NK-92 treated with Interleukin-12 subunit alpha and Interleukin-12 subunit beta, amount 100 ng/mL, for 24 hours (cell line): Measurements from ENCODE around the gene MS4A4A.
"Not testable (repeated sequence)": the region's sequence is repeated elsewhere in the genome, so short reads cannot be mapped to it uniquely, and the experiment has no call there.

ENCODE experiments used
- DNase-seq: peaks from one replicate; lab custom pipeline; 2025; lab: John Stamatoyannopoulos, UW

MS4A4A gene

DNA sequence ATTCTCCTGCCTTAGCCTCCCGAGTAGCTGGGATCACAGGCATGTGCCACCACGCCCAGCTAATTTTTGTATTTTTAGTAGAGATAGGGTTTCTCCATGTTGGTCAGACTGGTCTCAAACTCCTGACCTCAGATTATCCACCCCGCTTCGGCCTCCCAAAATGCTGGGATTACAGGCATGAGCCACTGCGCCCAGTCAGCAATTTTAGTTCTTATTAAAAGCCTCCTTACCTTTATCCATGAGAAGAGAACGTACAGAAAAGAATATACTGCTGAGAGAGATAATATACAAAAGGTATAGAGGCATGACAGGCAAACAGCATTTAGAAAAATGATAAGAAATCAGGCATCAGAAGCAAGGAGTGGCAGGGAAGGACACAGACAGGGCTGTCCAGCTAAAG lies 21.4 kb downstream of the MS4A4A start:
- not testable (repeated sequence) for DNase-seq

DNA sequence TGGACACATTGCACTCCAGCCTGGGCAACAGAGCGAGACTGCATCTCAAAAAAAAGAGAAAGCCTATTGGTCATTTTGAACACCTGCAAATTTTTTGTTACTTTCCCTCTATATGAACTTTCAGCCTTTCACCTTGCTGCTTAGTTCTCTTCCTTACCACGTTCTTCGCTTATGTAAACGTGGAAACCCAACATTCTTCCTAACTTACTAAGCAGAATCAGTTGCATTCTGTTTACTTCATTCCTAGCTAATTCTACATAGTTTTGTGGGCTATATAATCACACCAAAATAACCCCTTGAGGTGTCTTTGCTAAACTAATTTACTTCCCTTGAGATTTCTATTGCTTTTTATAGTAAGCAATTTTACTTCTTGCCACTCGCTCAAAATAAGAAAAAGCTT lies 23.2 kb downstream of the MS4A4A start:
- no peak for DNase-seq

DNA sequence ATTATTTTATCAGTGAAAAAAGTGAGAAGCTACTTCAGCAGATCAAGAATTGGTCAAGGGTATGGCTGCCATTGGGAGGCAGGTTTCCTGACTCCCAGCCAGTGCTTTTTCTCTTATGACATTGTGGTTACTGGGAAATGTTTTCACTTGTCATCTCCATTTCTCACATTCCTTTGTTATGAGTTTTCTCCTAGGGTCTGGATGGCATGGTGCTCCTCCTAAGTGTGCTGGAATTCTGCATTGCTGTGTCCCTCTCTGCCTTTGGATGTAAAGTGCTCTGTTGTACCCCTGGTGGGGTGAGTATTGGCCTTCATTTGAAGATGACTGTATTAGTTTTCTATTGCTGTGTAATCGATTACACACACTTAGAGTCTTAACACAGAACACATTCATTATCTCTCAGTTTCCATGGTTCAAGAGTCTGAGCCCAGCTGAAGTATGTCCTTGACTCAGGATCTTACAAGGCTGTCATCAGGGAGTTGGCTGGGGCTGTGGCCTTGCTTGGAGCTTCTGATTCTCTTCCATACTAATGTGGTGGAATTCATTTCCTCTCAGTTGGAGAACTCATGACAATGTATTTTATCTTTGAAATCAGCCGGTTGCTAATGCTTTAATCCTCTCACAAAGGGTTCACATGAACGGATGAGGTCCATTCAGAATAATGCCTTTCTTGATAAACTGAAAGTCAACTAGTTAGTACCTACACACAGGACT lies 25.6 kb downstream of the MS4A4A start:
- DNase-seq: no peak

DNA sequence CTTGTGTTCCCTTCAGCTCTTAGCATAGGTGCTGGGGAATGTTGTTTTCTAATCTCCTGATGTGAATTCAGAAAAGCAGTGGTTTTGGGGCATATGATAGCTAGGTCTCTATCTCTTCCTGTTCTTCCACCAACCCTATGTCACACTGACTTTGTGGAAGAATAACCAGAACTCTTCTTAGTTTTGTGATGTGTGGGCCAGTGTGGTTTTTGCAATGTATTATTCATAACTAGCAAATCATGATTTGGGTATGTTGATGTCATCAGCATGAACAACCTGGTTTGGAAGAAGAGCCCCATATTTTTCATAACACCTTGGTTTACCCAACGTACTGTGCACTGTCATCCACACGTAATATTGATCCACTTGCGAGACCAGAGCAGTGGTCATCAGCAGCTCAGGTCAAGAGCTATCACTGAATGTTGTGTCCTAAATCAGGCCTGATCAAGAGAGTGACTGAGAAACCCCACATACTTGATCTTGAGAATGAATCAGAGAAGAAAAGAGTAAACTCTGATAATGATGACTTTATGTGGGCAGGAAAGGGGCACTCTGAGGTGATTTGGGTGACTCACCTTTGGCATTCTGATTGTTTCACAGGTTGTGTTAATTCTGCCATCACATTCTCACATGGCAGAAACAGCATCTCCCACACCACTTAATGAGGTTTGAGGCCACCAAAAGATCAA lies 27.2 kb downstream of the MS4A4A start:
- DNase-seq: no peak

DNA sequence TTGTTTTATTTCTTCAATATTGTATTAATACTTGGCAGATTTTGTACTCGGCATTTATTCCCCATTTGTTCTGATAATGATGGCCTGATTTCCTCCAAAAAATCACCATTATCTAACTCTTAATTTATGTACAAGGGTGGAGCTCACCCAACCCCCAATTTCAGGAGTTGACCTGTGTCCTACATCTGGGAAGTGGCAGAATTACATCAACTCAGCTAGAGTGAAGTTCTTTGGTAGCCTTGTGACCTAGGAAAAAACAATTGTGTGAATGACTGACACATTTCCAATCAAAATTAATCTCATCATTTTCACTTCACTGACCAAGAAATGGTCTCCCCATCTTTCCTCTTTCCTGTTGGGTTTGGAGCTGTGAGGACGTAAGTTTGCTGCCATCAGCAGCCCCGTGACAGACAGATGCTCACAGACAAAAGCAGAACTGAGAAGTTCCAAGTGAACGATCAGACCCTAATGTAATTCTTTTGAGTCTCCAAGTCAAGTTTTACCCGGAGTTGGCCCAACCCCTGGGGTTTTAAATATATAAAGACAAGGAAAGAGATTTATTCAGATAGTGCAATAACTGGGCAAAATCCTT lies 30.0 kb downstream of the MS4A4A start:
- DNase-seq: no peak

DNA sequence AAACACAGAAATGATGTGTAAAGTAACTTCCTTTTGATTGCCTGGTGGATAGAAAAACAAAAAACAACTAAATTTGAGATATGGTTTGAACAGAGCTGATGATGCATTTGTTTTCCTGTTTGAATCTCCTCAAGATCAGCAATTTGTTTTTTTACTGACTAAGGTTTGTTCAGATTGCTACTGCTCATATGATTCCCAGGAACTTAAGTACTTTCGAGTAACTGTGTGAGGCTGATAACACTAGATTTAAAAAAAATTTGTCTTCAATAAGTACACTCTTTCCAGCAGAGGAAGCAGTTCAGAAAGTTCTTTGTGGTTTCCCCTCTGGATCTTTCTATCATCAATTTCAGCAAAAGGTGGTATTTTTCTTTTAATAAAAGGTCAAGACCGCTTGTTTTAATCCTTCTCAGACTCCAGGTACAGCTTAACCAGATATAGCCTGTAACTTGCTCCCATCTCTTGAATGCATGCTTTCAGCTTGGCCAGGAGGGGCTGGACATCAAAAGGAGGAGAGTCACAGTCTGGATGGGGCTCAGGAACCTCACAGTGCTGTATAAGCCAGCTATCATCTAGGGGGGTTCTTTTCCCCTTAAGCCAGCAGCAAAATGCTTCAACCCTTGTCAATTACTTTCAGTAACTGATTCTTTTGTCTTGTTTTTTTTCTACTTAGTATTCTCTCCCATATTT lies 34.3 kb downstream of the MS4A4A start:
- DNase-seq: no peak

DNA sequence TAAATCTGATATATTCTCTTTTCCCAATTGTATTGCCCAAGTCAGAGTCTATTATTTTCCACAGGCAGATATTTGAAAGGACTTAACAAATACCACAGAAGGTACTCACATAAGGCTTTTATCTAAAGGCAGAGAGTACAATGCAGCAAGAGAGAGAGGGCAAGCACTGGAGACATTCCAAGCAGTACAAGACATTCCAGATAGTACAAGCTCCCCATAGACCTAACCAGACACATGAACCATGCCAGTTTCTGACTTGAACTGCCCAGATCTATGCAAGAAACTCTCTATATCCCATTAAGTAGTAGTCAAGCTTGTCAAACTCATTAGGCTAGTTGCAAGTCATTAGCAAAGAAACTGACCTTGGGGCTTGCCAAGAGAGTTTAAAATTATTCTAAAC lies 35.4 kb downstream of the MS4A4A start:
- no peak for DNase-seq

DNA sequence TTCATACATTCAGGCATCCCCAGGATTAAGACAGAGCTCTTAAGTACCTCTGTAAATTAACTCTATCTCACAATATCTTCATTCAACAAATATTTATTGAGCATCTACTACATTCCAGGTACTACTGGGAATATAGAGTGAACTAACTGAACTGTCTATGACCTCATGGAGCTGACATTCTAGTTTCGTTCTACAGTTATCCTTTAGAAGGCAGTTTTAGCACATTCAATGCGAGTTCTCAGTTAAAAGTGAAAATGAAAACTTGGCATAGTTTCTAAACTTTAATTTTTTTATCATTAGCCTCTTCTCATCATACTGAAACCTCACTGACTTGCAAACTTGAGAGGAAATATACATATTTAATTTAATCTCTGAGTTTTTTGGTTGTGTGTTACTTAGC lies 35.9 kb downstream of the MS4A4A start:
- no peak for DNase-seq

DNA sequence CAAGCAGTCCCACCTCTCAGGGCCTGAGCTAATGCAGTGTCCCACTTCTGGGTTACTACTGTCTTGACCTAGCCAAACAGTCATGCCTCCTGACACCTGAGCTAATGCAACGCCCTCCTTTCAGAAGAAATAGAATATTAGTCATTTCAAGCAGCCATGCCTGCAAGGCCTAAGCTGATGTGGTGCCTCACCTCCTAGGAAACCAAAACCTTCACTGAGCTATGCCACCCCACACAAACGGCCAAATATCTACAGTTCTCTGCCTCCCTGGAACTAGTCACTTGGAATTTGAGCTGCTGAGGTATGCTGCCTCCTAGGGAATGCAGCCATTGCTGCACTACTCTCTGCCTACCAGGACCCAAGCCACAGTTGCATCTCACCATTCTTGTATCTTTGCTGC lies 38.3 kb downstream of the MS4A4A start:
- no peak for DNase-seq

DNA sequence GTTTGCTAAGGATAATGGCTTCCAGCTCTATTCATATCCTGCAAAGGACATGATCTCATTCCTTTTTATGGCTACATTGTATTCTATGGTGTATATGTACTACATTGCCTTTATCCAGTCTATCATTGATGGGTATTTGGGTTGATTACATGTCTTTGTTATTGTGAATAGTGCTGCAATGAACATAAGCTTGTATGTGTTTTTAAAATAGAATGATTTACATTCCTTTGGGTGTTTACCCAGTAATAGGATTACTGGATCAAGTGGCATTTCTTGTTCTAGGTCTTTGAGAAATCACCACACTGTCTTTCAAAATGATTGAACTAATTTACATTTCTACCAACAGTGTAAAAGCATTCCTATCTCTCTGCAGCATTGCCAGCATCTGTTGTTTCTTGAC lies 40.6 kb downstream of the MS4A4A start:
- no peak for DNase-seq

DNA sequence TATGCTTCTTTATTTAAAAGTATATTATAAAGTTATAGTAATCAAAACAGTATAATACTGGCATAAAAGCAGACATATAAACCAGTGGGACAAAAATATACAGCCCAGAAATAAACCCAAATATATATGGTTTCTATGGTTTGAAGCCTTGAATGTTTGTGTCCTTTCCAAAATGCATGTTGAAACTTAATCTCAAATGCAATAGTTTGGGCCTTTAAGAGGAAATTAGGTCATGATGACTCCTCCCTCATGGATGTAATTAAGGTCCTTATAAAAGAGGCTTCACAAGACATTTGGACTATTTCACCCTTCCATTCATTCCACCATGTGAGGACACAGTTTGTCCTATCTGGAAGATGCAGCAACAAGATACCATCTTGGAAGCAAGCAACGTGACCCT lies 46.5 kb downstream of the MS4A4A start, which contains the start of gene MS4A6E:
Gene MS4A6E (plus strand): TSS at position 301 of the 400 bp plus-strand sequence. CDS start 7,641 bp downstream, outside the sequence.
- DNase-seq: no peak

DNA sequence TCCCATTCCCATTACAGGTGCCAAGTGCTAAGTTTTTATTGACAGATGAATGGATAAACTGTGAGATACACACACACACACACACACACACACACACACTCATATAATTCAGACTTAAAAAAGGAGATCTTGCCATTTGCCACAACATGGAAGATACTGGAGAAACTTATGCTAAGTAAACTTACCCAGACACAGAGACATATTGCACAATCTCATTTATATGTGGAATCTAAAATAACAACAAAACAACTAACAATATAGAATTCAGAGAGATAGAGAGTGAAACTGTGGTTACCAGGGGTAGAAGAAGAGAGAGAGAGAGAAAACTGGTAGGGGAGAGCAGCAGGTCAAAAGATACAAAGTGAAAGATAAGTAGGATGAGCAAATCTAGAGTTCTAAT lies 48.0 kb downstream of the MS4A4A start:
- DNase-seq: no peak

DNA sequence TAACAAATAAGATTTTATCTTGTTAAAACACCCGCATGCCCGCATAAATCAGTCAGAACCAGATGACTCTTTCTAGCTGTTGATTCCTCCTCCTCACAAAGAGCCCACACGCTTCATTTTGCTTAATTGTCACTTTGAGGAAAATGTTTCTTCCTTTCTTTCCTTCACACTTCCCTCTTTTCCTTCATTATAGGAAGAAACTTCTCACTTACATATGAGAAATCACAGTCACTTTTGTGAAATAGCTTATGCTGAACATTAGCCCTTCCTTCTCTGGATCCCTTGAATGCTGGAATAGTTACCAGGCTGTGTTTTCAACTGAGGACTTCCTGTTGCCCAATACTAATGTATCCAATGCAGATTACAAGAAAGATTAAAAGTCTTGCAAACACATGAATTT lies 52.4 kb downstream of the MS4A4A start:
- no peak for DNase-seq

DNA sequence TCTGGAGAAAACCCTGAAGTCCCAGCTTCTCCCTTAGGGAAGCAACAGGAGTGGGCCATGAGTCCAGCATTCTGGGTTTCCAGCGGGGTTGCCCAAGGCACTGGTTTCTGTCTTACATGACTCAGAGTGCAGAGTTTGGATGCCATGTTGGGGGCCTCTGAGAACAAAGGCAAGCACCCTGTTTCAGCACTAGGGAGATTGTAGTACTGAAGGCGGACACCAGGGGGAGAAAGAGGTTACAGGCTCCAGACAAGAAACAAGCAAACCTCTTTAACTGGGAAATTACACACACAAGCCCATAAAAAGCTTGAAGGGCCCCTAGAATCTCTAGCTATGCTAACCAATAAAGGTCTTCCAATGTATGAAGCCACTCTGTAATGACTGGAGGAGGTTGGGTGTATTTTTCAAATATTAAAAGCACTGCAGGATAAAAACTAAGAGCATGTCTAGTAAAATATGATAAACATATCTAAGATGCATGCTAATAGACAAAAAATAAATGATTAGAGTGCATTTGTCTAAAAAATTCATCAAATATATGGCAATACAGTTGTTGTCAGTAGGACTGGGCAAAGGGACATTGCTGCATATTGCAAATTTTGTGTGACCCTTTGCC lies 53.6 kb downstream of the MS4A4A start:
- peak; percentile 7 for DNase-seq

DNA sequence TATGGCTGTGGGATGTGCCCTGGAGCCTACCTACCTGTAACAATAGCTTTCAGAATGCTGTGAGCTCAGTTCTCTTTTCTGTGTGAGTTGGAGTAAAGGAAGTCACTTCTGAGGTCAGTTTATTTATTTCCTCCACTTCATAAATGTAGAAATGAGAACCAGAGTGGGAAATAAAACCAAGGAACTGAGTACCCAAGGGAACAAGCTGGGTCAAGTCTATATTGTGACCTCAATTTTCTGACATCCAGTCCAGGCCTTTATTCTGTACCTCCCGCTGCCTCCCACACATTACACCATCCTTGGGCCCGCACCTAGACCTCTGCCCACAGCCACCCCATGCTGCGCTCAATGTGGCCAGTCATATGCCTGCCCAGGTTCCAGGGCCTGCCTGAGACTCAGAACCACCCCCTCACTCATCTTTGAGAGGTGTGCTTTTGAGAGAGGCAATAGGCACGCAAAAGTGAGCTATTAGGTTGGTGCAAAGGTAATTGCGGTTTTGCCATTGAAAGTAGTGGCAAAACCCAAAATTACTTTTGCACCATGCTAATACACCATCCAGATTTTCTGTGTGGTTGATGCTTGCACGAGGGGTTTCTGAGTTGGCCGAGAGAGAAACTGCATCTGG lies 56.4 kb downstream of the MS4A4A start:
- DNase-seq: no peak

DNA sequence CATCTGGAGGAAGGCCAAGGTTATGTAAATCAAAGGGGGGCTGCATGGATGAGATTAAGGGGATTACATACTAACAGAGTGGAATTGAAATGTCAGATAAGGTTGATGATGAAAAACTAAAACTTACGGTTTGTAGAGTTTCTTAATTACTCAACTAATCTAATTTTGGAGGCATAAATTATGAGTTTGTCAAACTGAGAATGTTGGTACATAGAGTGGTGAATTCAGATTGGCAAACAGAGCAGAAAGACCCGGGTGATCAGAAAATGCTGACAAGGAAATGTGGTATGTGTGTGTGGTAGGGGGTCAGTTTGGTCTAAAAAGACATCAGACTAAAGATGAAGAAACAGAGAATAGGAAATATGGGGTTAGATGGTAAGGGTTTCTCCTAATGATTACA lies 57.6 kb downstream of the MS4A4A start:
- no peak for DNase-seq

DNA sequence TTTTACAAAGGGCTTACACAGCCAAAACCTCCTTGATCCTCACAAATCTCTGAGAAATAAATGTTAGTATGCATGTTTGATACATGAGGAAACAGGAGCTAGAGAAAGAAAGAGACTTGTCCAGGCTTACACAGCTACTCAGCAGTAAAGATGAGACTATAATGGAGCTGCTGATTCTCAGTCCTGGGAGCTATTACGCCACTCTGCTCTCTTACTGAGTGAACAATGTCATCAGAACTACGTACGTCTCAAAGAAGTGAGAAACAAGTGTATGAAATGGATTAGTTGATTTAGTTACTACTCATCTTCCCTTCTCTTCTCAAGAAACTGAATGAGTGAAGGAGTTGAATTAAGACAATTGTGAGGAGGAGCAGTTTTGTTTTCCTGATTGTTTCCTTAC lies 58.9 kb downstream of the MS4A4A start:
- no peak for DNase-seq

DNA sequence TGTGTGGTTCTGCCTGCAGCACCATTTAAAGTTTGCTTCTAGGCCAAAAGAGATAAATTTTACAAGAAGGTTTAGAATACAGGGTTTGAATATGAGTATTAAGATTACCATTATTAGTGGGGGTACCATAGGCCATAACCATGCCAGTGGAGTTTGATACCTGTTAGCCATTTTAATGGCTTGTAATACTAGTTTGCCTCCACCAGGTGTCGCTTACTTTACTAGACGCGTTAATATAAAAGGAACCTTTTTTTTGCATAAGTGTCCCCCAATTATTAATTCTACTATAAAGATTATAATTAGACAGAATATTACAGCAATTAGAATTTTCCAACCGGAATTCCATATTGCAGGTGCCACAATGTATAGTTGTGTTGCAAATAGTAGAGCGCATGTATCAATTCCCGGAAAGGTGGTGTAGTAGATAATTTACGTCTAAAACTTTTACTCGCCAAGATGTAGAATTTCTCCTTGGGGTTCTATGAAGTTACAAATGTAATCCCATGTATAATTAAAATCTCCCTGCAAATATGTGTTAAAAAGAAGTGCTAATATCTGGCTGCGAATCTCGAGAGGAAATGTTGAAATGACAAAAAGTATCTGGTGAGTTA lies 62.7 kb downstream of the MS4A4A start:
- DNase-seq: no peak

DNA sequence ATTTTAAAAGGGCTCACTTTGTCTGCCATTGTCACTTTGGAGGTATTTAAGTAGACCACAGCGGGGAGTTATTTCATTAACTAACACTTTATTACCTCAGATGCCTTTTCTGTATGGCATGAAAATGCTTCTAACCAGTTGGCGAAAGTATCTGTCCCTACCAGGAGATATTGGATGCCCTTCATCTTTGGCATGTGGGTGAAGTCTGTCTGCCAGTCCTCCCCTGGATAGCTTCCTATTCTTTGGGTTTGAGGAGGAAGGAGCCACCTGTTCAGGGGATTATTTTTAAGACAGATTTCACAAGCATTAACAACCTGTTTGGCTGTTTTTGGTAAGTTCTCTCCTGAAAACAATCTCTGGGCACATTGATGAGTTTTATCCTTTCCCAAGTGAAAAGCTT lies 63.7 kb downstream of the MS4A4A start:
- DNase-seq: no peak

DNA sequence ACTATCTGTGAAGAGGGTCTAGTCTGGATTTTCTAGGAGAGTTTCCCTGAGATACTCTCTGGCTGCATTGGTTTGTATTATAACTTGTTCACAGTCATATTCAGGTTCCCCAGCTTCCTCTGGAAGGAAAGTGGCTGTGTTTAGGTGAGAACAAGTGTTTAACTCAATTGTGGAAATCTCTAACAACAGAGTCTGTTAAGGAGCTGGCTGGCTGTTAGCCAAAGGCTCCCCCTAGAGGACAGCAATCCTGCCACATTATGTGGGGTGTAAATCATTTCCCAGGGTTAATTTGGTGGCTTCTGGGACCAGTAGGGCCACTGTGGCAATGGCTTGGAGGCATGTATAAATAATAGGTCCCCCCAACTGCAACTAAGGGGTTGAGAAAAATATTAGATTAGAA lies 65.0 kb downstream of the MS4A4A start:
- no peak for DNase-seq

DNA sequence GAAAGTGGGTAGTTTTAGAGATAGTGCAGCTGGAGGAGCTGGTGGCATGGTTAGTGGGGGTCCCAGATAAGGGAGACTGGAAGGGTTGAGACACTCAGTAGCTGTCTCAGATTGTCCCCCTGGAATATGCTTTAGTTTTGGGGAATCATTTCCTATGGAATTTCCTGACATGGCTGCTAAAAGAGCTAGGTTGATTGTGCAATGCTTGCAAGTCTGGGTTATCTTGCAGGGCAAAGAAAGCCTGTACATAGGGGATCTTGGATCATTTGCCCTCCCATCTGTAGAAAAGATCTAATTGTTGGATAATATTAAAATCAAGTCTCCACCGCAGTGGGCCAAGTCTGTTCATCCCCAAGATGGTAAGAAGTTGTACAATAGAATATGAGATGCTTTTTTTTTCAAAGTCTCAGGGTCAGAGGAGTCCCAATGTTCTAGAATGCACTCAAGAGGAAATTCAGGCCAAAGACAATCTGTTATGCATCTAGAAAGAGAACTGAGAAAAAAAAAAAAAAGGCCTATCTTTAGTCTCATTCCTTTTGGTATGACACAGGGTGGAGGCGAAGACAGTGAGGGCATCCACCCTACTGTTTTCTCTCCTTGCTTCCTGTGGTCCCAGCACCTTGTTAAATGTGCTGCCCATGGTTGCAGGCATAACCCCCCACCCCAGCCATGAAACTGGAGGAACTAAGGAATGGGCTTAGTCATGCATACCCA lies 66.8 kb downstream of the MS4A4A start:
- no peak for DNase-seq
